ELR (cell line): ENCODE results near the gene OPTC.
"Not testable (repeated sequence)": the region's sequence is repeated elsewhere in the genome, so short reads cannot be mapped to it uniquely, and the experiment has no call there.

Experiments used
- DNase-seq: peaks from one replicate; pipeline ENCODE4 v3.0.0-alpha.2; 2015; ENCODE audit warnings: low read depth

The OPTC gene

GRCh38 chr1:203465146-203465798, 28.7 kb upstream of the OPTC start:
- DNase-seq: no peak

- DNase-seq: no peak
These were observed 28.0 kb upstream of the OPTC start for GRCh38 chr1:203465948-203466347.

- DNase-seq: not testable (repeated sequence)
These were observed 26.9 kb upstream of the OPTC start for GRCh38 chr1:203466906-203467549.

GRCh38 chr1:203467550-203467921, 26.4 kb upstream of the OPTC start:
- no peak for DNase-seq

- DNase-seq: no peak
These were observed 25.6 kb upstream of the OPTC start for GRCh38 chr1:203468326-203468725.

- DNase-seq: no peak
These were observed 23.7 kb upstream of the OPTC start for GRCh38 chr1:203470240-203470639.

GRCh38 chr1:203471841-203472240, 22.1 kb upstream of the OPTC start:
- no peak for DNase-seq

GRCh38 chr1:203473281-203473680, 20.7 kb upstream of the OPTC start:
- DNase-seq: no peak

GRCh38 chr1:203473781-203474305, 20.1 kb upstream of the OPTC start:
- no peak for DNase-seq

- DNase-seq: no peak
These were observed 18.7 kb upstream of the OPTC start, which contains the start of gene PRELP for GRCh38 chr1:203475012-203475981. PRELP (plus strand) TSS chr1:203475806; CDS start chr1:203483185, 7,379 bp downstream.

GRCh38 chr1:203476216-203476814, 17.6 kb upstream of the OPTC start:
- DNase-seq: no peak

- DNase-seq: no peak
These were observed 16.2 kb upstream of the OPTC start for GRCh38 chr1:203477748-203478147.

GRCh38 chr1:203478231-203478630, 15.7 kb upstream of the OPTC start:
- DNase-seq: no peak

GRCh38 chr1:203478986-203479385, 15.0 kb upstream of the OPTC start:
- DNase-seq: no peak

GRCh38 chr1:203479646-203480045, 14.3 kb upstream of the OPTC start:
- peak; percentile 48 for DNase-seq

- peak; percentile 47 for DNase-seq
These were observed 13.9 kb upstream of the OPTC start for GRCh38 chr1:203480084-203480483.

GRCh38 chr1:203480525-203481084, 13.3 kb upstream of the OPTC start:
- DNase-seq: peak; percentile 88

- DNase-seq: no peak
These were observed 12.8 kb upstream of the OPTC start for GRCh38 chr1:203481196-203481595.

- DNase-seq: no peak
These were observed 7.2 kb upstream of the OPTC start for GRCh38 chr1:203486618-203487370.

- no peak for DNase-seq
These were observed 5.4 kb upstream of the OPTC start for GRCh38 chr1:203488539-203488938.

- no peak for DNase-seq
These were observed 3.3 kb upstream of the OPTC start for GRCh38 chr1:203490607-203491006.
